H1 (cell line): Measurements from ENCODE around the gene DAZL. TPM values are rescaled to one million over a fixed set of nuclear protein-coding genes. Genes with fewer than 3 reads are reported as not detected.

Experiments used
- SIX5 ChIP-seq: IDR thresholded peaks from 2 replicates; pipeline ENCODE4 v1.6.1; 2011; ENCODE audit warnings: mild to moderate bottlenecking, low read depth, low read length
- polyA plus RNA-seq, 7 experiments: library from polyadenylated mRNA; depleted of rRNA in 3 of 7; stranded (reverse) in 5 of 7; unstranded in 2 of 7; fragments of >200 nt in 5 of 7; fragments of 200-250 nt in 2 of 7; gene quantifications; 1 replicate in 5 of 7; 2 replicates in 1 of 7; 4 replicates in 1 of 7; pipeline versions ENCODE4 v1.2.1 to v1.2.3, GENCODE V29; 2011 to 2013; ENCODE audit warnings: missing spikeins in 2 of 7, mixed read lengths in 2 of 7
- total RNA-seq: library from RNA; stranded (reverse); fragmentation: NEBNext Ultra II Directional; extraction: Animal tissue kit (Norgen Biotek cat#: 25700); gene quantifications from 2 replicates; pipeline ENCODE4 v1.2.1, GENCODE V29; 2021

Gene DAZL
- total and polyA plus RNA-seq, 2 of the 8 experiments (the other 6 are each of a cell fraction or from before 2014, with no cell fraction given): 3.4 to 5.9 TPM

- TF ChIP-seq SIX5: no peak
These were observed 68.2 kb downstream of the DAZL start (continued) for GRCh38 chr3:16536996-16537395.

Other genes starting within 250 kb of the DAZL start
- 4.9 and 6.7 TPM in 2 replicates for gene RFTN1, start 91.7 kb downstream of the DAZL start, total RNA-seq
- gene RFTN1, start 91.7 kb downstream of the DAZL start, polyA plus RNA-seq (2011; rRNA removed): 4.6 and 7.5 TPM in 2 replicates